ENCODE measurements around the gene OCA2. TPM values are rescaled to one million over a fixed set of nuclear protein-coding genes. Genes with fewer than 3 reads are reported as not detected.

The OCA2 gene
- total and polyA plus RNA-seq, 2 of the 8 experiments (the other 6 are each of a cell fraction or from before 2014, with no cell fraction given): 0.20 TPM

DNA sequence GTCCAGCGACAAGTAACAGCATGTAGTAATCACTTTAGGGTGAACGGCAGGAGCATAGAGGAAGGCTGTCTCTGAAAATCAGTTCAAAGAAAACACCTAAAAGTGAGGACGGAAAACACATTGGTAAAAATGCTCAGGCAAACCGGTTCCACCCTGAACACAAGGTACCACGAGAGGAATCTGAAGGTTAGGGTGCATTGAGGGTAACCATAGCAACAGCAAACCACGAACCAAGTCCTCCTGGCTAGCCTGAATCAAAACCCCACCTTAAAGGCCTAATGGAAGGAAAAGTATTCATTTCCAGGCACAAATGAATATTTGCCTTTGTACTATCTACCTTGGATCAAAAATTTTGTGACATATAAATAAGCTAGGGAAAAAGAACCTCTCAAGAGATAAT is 315.0 kb downstream of the OCA2 start:
- H4K8ac ChIP-seq (ENCODE audit: extremely low read depth, insufficient read depth, low read length): no peak overlapping the region
- no peak overlapping the region for H3K9ac ChIP-seq (replicated peaks in 1 of 4; ENCODE audit: extremely low read depth in 1 of 4, low read depth in 3 of 4, low read length in 3 of 4)
- 93% methylated on average over 6 of the region's 6 CpGs; no CpG with 5 or more reads in 1 of the 2 experiments for WGBS, 2 experiments (ENCODE audit: extremely low coverage in 1 of 2, insufficient coverage in 1 of 2, insufficient read length in 1 of 2, insufficient replicate concordance in 2 of 2, low coverage in 1 of 2, low lambda C conversion rate in 2 of 2, missing lambda C conversion rate in 1 of 2)
- H3K18ac ChIP-seq (ENCODE audit: extremely low read depth, low read length): no peak overlapping the region
- H4K5ac ChIP-seq (ENCODE audit: insufficient read length, low read depth, low read length): no peak overlapping the region
- H3K27ac ChIP-seq (ENCODE audit: low read depth, low read length): no peak overlapping the region
- DNase-seq (ENCODE audit: low read depth in 1 of 2, low spot score in 2 of 2): no peak
- TF ChIP-seq TAF7 (optimal IDR thresholded peaks at IDR 0.05; ENCODE audit: borderline replicate concordance, low read depth, low read length): no peak
- H2BK120ac ChIP-seq (replicated peaks; ENCODE audit: low read depth, low read length): no peak overlapping the region
- no peak overlapping the region for H3K4me3 ChIP-seq (ENCODE audit: extremely low read depth in 1 of 4, insufficient read depth in 2 of 4, low read depth in 3 of 4, low read length in 4 of 4)
- no peak overlapping the region for H3K14ac ChIP-seq (ENCODE audit: insufficient read length)
- no peak overlapping the region for H2BK15ac ChIP-seq (ENCODE audit: low read length)
- no peak overlapping the region for H2BK20ac ChIP-seq (ENCODE audit: low read length)
- ChIA-PET CTCF (ENCODE audit: partially characterized antibody) (no interaction called here), POLR2A (ENCODE audit: partially characterized antibody) (no interaction called here)
- FAIRE-seq: peak; percentile 32
- no peak overlapping the region for H3K4me2 ChIP-seq (ENCODE audit: insufficient read depth in 1 of 2, low read depth in 2 of 2, low read length in 2 of 2)
- H2BK5ac ChIP-seq (ENCODE audit: low read depth, low read length): no peak overlapping the region
- no peaks in the 10 kb centered on the region for H3K23me2 ChIP-seq (ENCODE audit: low read depth, low read length)
- H3K9me3 ChIP-seq (ENCODE audit: insufficient read depth in 2 of 2, low read depth in 1 of 2, low read length in 1 of 2): no peaks in the 10 kb centered on the region
- no peak overlapping the region for H3K23ac ChIP-seq (ENCODE audit: insufficient read length)
- H3K79me1 ChIP-seq (ENCODE audit: low read depth, low read length): no peaks in the 10 kb centered on the region
- H2AK5ac ChIP-seq (ENCODE audit: low read depth, low read length): no peak overlapping the region
- no peaks in the 10 kb centered on the region for H3K36me3 ChIP-seq (ENCODE audit: control insufficient read depth in 2 of 4, insufficient read depth in 4 of 4, low read length in 3 of 4)
- peak overlapping the region; percentile 41; the same call in 1 of the 2 replicates for H2AFZ ChIP-seq (ENCODE audit: low read length)
- H3K27me3 ChIP-seq (replicated peaks in 1 of 4; ENCODE audit: control insufficient read depth in 3 of 4, extremely low read depth in 1 of 4, insufficient read depth in 3 of 4, low read length in 3 of 4): no peaks in the 10 kb centered on the region; a peak in 1 of 7 replicates
- H3K79me2 ChIP-seq (ENCODE audit: control insufficient read depth in 1 of 2, insufficient read depth in 2 of 2, low read length in 2 of 2): no peaks in the 10 kb centered on the region
- no peak overlapping the region for H3K56ac ChIP-seq (replicated peaks; ENCODE audit: insufficient read length, low read depth, low read length)
- no peak overlapping the region; the same call in 1 of the 2 replicates for H2BK12ac ChIP-seq (ENCODE audit: low read depth, low read length)
- H4K91ac ChIP-seq (replicated peaks; ENCODE audit: insufficient read length, low read length): no peak overlapping the region
- no peaks in the 10 kb centered on the region for H4K20me1 ChIP-seq (replicated peaks in 1 of 2; ENCODE audit: control insufficient read depth in 1 of 2, insufficient read depth in 2 of 2, low read length in 2 of 2)
- no peaks in the 10 kb centered on the region for H3K4me1 ChIP-seq (replicated peaks in 1 of 4; ENCODE audit: control insufficient read depth in 3 of 4, insufficient read depth in 4 of 4, low read length in 3 of 4)
- no peak overlapping the region for H3K4ac ChIP-seq (replicated peaks; ENCODE audit: insufficient read length, low read depth, low read length)

Data from H1 (cell line).